ENCODE measurements around the gene WNT9A.

GRCh38 chr1:227927971-227928741, 19.6 kb downstream of the WNT9A start:
- TF ChIP-seq CTCF (IDR thresholded peaks at IDR 0.05) (no peak), POLR2AphosphoS5 (IDR thresholded peaks at IDR 0.05) (no peak), POLR2A (IDR thresholded peaks at IDR 0.05) (no peak)
